GM13976 (cell line): ENCODE data around the gene CAMK1.
"Not testable (repeated sequence)": the region's sequence is repeated elsewhere in the genome, so short reads cannot be mapped to it uniquely, and the experiment has no call there.

Experiments
- DNase-seq: peaks from one replicate; pipeline ENCODE4 v3.0.0; 2012; ENCODE audit warnings: low spot score
- CTCF ChIP-seq: IDR thresholded peaks from 2 replicates; pipeline ENCODE4 v1.5.1; 2012; ENCODE audit warnings: borderline replicate concordance, mild to moderate bottlenecking; ENCODE audit not compliant: insufficient read depth; ENCODE audit errors: extremely low read depth, missing control alignments, control extremely low read depth
- in situ Hi-C: fragments of 300-500 bp; cut with MboI; formaldehyde crosslinking; loops from one replicate; pipeline ENCODE4 v1.12.0; 2022; ENCODE audit warnings: low sequenced_read_pairs, mixed read lengths, inconsistent platforms; ENCODE audit not compliant: unreplicated experiment

CAMK1 gene

DNA sequence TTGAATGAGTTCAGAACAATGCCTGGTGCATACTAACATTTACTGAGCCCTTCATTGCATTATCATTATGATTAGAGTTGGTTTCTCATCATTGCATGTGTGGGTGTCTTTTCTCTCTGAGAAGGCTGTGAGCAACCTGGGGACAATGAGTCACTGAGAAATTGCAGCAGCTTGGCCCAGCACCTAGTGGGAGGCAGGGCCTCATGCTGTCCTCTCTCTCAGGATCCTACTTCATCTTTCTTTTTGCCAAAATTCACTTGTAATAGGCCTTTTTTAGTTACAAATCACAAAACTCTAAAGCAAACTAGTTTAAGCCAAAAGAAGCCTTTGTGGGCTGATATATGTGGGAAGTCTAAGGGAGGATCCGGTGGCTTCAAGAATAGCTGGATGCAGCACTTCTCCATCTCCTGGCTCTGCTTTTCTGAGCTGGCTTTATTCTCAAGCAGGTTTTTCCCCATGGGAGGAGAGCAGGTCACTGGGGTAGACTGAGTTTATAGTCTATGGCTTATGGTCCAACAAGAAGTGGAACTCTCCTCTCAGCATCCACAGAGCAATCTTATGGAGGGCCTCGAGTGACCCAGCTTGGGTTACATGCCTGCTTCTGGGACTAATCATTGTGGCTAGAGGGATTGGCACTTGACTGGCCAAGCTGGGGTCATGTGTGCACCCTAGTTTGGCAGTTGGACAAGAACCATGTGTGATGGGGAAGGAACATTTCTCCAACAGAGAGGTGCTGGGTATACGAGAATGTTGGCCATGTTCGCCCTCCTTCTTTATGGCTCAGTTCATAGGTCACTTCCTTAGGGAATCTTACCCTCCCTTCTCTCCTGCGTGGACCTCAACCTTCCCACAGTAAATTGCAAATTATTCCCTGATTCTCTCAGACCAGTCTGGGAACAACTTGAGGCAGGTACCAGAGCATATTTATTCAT is 8.7 kb upstream of the CAMK1 start:
- TF ChIP-seq CTCF: no peak
- in situ Hi-C loops: no loop called here
- DNase-seq: peak; percentile 61

GRCh38 chr3:9777694-9778021 is 7.9 kb upstream of the CAMK1 start:
- no peak for TF ChIP-seq CTCF
- no peak for DNase-seq
- in situ Hi-C loops: no loop called here

GRCh38 chr3:9776896-9777693 is 7.3 kb upstream of the CAMK1 start:
- no peak for TF ChIP-seq CTCF
- in situ Hi-C loops: no loop called here
- no peak for DNase-seq

GRCh38 chr3:9771007-9771406 is 1.3 kb upstream of the CAMK1 start:
- in situ Hi-C loops, DNase-seq: not testable (repeated sequence)

- DNase-seq: no peak
Observed at GRCh38 chr3:9770276-9770812, 597 bp upstream of the CAMK1 start.

GRCh38 chr3:9769012-9769411 is 735 bp downstream of the CAMK1 start:
- no peak for TF ChIP-seq CTCF
- DNase-seq: no peak
- in situ Hi-C loops: no loop called here

More at GRCh38 chr3:9770276-9770812, 597 bp upstream of the CAMK1 start:
- TF ChIP-seq CTCF: no peak
- in situ Hi-C loops: no loop called here
